GM19455 (cell line): Measurements from ENCODE around the gene C6orf47.

Experiments
- ATAC-seq: cut with Tn5 transposase; IDR thresholded peaks from one replicate; pipeline ENCODE4 v1.9.1; 2021; ENCODE audit not compliant: unreplicated experiment

Gene C6orf47

GRCh38 chr6:31615748-31616147 lies 44.8 kb downstream of the C6orf47 start:
- no peak for ATAC-seq

DNA sequence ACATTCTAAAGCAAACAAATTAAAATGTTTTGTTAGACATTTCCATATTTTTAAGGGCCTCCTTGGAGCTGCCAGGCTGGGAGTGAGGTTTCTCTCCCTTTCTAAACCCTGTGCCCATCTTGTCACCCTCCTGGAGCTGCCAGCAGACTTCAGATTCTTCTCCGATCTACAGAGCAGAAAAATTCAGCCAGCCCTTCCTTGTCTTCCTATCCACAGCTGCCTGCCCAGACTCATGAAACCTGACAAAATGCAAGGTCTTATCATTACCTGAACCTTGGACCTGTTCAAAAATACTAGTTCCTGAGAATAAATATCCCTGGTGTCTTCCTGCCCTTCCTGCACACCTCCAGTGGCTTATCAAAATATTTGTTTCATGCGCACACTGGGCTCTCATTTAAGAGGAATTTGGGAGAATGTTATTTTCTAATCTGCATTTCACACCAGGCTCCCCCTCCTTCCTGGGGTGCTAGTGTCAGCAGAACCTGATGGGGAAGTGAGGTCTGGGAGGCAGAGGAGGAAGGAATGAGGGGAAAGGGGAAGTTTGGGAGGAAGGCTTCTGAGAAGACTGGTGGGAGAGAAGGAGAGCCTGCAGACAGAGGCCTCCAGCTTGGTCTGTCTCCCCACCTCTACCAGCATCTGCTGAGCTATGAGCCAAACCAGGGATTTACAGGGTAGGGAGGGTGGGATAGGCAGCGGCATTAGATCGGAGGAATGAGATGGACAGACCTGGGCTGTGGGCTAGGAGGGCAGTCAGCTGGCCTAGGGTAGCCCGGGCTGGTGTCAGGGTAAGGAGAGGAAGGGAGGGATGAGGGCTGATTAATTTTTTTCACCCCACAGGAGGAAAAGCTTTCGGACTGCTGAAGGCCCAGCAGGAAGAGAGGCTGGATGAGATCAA lies 45.6 kb downstream of the C6orf47 start, which contains the start of gene AIF1:
Gene AIF1, plus strand, starts transcription at position 551 of the 895 bp plus-strand sequence. Its CDS starts 96 bp downstream, at position 647.
- no peak for ATAC-seq

- no peak for ATAC-seq
Measured at GRCh38 chr6:31614075-31614619, 46.4 kb downstream of the C6orf47 start.

DNA sequence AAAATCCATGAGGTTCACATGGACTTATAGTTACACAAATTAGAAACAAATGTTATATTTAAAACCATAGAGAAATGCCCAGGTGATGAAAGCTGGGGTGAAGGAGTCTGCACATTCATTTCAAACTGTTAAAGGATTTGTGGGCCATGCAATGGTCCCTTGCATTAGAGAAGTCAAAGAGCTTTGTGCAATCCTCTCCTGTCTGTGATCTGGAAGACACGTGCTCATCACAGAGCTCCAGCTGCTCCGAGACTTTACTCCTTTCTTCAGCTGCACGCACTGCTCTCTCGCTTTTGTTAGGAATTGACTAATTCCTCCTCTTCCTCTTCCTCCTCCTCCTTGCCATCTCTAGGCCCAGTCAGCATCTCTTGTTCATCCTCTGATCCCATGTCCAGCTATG lies 49.6 kb downstream of the C6orf47 start:
- no peak for ATAC-seq

GRCh38 chr6:31609519-31610406 lies 50.8 kb downstream of the C6orf47 start:
- no peak for ATAC-seq
